ENCODE results near the gene DPH7.

DNA sequence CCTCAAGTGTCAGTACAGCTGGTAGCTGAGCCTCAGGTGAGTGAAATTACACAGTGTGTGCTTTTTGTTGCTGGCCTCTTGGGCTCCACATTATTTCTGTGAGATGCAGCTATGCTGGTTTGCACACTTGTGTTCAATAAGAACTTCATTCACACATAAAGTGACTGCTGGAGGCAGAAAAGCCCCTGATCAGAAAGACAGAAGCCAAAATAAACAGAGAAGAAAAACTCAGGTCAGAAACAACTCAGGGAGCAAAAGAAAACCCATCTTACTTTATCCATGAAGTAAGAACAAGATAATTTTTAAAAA is 43.7 kb downstream of the DPH7 start:
- no peak for TF ChIP-seq CTCF (IDR thresholded peaks at IDR 0.05; ENCODE audit: insufficient read depth, low read depth, low read length)
- TF ChIP-seq EZH2 (IDR thresholded peaks at IDR 0.05; ENCODE audit: insufficient read depth, low read length) = no peak
